ENCODE measurements around the gene FOXL2NB. TPM values are rescaled to one million over a fixed set of nuclear protein-coding genes. Genes with fewer than 3 reads are reported as not detected.

Gene FOXL2NB
- total and polyA plus RNA-seq, 2 of the 13 experiments (the other 11 are each of a cell fraction or from before 2014, with no cell fraction given): not detected

DNA sequence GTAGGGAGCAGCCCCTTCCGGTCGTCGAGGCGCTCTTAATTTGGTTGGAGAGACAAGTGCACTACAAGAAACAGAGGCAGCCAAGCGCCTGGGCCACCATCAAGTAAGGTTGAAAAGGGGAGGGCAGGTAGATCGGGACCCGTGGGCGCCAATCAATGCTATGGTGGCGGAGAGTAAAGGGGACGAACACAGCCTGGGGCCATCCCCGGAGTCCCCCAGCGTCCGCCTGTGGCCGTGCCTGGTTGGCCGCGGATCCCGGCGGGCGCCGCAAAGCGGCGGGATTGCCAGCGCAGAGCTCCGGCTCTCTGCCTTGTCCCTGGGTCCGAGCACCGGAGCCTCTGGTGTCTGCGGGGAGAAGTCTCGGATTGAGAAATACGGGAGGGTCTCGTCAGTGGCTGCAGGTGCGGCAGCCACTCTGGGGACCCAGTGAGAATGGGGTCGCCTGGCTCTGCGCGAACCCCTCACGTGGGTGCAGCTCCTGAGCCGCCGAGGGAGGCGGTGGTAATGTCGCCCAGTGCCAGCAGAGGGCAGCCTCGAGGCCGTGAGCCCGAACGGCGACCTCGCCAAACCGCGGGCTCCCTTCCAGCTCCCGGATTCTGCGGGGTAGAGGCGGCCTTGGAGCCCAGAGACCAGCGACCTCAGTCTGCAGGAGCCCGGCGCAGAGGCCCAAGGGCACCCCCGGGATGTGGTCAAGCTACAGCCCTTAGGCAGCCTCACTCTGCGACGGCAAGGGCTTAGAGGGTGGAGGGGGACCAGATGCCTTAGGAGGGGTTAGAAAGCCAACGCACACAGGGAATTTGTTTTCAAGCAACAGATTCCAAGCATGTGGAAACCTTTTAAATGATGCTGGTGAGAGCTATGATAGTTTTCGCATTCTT lies 10.9 kb upstream of the FOXL2NB start (continued):
- 0 out of 2 replicates have a peak, but pooled peaks have one; percentile 68 for TF ChIP-seq ZNF839 (CRISPR knock-in tag; IDR thresholded peaks at IDR 0.05; ENCODE audit: borderline replicate concordance)
- TF ChIP-seq ZNF615 (CRISPR knock-in tag; IDR thresholded peaks at IDR 0.05; ENCODE audit: borderline replicate concordance): 0 out of 2 replicates have a peak, but pooled peaks have one; percentile 42
- no peak for TF ChIP-seq ZNF432 (CRISPR knock-in tag; IDR thresholded peaks at IDR 0.05; ENCODE audit: borderline replicate concordance)
- TF ChIP-seq NFKB2 (CRISPR knock-in tag; IDR thresholded peaks at IDR 0.05; ENCODE audit: borderline replicate concordance): peak; percentile 42; the same call in 1 of the 2 replicates
- TF ChIP-seq, protein P1, sequence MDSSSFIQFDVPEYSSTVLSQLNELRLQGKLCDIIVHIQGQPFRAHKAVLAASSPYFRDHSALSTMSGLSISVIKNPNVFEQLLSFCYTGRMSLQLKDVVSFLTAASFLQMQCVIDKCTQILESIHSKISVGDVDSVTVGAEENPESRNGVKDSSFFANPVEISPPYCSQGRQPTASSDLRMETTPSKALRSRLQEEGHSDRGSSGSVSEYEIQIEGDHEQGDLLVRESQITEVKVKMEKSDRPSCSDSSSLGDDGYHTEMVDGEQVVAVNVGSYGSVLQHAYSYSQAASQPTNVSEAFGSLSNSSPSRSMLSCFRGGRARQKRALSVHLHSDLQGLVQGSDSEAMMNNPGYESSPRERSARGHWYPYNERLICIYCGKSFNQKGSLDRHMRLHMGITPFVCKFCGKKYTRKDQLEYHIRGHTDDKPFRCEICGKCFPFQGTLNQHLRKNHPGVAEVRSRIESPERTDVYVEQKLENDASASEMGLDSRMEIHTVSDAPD (CRISPR knock-in tag; IDR thresholded peaks at IDR 0.05): 0 out of 2 replicates have a peak, but pooled peaks have one; percentile 12
- TF ChIP-seq, protein P2, sequence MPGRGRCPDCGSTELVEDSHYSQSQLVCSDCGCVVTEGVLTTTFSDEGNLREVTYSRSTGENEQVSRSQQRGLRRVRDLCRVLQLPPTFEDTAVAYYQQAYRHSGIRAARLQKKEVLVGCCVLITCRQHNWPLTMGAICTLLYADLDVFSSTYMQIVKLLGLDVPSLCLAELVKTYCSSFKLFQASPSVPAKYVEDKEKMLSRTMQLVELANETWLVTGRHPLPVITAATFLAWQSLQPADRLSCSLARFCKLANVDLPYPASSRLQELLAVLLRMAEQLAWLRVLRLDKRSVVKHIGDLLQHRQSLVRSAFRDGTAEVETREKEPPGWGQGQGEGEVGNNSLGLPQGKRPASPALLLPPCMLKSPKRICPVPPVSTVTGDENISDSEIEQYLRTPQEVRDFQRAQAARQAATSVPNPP (CRISPR knock-in tag; IDR thresholded peaks at IDR 0.05): 0 out of 2 replicates have a peak, but pooled peaks have one; percentile 45
- TF ChIP-seq, protein P3, sequence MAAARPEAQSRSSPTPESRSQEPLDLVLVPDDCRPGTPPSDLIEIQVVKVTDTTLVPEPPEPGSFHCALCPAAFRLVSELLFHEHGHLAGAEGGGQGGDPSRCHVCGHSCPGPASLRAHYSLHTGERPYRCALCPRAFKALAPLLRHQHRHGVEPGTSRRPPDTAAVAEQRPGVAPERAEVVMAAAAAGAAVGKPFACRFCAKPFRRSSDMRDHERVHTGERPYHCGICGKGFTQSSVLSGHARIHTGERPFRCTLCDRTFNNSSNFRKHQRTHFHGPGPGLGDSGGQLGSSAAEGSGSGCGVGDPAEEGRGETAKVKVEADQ (CRISPR knock-in tag; IDR thresholded peaks at IDR 0.05; ENCODE audit: borderline replicate concordance): 0 out of 2 replicates have a peak, but pooled peaks have one; percentile 60
- TF ChIP-seq, protein P4, sequence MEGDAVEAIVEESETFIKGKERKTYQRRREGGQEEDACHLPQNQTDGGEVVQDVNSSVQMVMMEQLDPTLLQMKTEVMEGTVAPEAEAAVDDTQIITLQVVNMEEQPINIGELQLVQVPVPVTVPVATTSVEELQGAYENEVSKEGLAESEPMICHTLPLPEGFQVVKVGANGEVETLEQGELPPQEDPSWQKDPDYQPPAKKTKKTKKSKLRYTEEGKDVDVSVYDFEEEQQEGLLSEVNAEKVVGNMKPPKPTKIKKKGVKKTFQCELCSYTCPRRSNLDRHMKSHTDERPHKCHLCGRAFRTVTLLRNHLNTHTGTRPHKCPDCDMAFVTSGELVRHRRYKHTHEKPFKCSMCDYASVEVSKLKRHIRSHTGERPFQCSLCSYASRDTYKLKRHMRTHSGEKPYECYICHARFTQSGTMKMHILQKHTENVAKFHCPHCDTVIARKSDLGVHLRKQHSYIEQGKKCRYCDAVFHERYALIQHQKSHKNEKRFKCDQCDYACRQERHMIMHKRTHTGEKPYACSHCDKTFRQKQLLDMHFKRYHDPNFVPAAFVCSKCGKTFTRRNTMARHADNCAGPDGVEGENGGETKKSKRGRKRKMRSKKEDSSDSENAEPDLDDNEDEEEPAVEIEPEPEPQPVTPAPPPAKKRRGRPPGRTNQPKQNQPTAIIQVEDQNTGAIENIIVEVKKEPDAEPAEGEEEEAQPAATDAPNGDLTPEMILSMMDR (CRISPR knock-in tag; IDR thresholded peaks at IDR 0.05): peak; percentile 95
- peak; percentile 29 for TF ChIP-seq ZNF883 (CRISPR knock-in tag; IDR thresholded peaks at IDR 0.05; ENCODE audit: not compliant biosample characterization)
- TF ChIP-seq, protein P5, sequence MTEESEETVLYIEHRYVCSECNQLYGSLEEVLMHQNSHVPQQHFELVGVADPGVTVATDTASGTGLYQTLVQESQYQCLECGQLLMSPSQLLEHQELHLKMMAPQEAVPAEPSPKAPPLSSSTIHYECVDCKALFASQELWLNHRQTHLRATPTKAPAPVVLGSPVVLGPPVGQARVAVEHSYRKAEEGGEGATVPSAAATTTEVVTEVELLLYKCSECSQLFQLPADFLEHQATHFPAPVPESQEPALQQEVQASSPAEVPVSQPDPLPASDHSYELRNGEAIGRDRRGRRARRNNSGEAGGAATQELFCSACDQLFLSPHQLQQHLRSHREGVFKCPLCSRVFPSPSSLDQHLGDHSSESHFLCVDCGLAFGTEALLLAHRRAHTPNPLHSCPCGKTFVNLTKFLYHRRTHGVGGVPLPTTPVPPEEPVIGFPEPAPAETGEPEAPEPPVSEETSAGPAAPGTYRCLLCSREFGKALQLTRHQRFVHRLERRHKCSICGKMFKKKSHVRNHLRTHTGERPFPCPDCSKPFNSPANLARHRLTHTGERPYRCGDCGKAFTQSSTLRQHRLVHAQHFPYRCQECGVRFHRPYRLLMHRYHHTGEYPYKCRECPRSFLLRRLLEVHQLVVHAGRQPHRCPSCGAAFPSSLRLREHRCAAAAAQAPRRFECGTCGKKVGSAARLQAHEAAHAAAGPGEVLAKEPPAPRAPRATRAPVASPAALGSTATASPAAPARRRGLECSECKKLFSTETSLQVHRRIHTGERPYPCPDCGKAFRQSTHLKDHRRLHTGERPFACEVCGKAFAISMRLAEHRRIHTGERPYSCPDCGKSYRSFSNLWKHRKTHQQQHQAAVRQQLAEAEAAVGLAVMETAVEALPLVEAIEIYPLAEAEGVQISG (CRISPR knock-in tag; IDR thresholded peaks at IDR 0.05): peak; percentile 45; the same call in 1 of the 2 replicates
- TF ChIP-seq, protein P6, sequence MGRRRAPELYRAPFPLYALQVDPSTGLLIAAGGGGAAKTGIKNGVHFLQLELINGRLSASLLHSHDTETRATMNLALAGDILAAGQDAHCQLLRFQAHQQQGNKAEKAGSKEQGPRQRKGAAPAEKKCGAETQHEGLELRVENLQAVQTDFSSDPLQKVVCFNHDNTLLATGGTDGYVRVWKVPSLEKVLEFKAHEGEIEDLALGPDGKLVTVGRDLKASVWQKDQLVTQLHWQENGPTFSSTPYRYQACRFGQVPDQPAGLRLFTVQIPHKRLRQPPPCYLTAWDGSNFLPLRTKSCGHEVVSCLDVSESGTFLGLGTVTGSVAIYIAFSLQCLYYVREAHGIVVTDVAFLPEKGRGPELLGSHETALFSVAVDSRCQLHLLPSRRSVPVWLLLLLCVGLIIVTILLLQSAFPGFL (CRISPR knock-in tag; IDR thresholded peaks at IDR 0.05): no peak
- TF ChIP-seq, protein P7, sequence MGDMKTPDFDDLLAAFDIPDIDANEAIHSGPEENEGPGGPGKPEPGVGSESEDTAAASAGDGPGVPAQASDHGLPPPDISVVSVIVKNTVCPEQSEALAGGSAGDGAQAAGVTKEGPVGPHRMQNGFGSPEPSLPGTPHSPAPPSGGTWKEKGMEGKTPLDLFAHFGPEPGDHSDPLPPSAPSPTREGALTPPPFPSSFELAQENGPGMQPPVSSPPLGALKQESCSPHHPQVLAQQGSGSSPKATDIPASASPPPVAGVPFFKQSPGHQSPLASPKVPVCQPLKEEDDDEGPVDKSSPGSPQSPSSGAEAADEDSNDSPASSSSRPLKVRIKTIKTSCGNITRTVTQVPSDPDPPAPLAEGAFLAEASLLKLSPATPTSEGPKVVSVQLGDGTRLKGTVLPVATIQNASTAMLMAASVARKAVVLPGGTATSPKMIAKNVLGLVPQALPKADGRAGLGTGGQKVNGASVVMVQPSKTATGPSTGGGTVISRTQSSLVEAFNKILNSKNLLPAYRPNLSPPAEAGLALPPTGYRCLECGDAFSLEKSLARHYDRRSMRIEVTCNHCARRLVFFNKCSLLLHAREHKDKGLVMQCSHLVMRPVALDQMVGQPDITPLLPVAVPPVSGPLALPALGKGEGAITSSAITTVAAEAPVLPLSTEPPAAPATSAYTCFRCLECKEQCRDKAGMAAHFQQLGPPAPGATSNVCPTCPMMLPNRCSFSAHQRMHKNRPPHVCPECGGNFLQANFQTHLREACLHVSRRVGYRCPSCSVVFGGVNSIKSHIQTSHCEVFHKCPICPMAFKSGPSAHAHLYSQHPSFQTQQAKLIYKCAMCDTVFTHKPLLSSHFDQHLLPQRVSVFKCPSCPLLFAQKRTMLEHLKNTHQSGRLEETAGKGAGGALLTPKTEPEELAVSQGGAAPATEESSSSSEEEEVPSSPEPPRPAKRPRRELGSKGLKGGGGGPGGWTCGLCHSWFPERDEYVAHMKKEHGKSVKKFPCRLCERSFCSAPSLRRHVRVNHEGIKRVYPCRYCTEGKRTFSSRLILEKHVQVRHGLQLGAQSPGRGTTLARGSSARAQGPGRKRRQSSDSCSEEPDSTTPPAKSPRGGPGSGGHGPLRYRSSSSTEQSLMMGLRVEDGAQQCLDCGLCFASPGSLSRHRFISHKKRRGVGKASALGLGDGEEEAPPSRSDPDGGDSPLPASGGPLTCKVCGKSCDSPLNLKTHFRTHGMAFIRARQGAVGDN (CRISPR knock-in tag; IDR thresholded peaks at IDR 0.05): peak; percentile 79

Data from HepG2 (cell line).